ENCODE results near the gene DOCK3.

GRCh38 chr3:50737906-50738598 is 63.3 kb downstream of the DOCK3 start:
- TF ChIP-seq POLR2AphosphoS5 (IDR thresholded peaks at IDR 0.05; ENCODE audit: insufficient read depth, low read depth, low read length) (no peak), POLR2A (IDR thresholded peaks at IDR 0.05; ENCODE audit: low read depth, low read length) (no peak), CTCF (IDR thresholded peaks at IDR 0.05; ENCODE audit: extremely low read depth in 1 of 2, insufficient read depth in 1 of 2, low read depth in 1 of 2, low read length in 2 of 2) (no peak), MYC (IDR thresholded peaks at IDR 0.05; ENCODE audit: low read depth, low read length) (no peak), MAX (IDR thresholded peaks at IDR 0.05; ENCODE audit: insufficient read depth, insufficient read length) (no peak), JUN (IDR thresholded peaks at IDR 0.05; ENCODE audit: borderline replicate concordance, insufficient read depth, insufficient read length, low read depth) (no peak), FOS (IDR thresholded peaks at IDR 0.05; ENCODE audit: borderline replicate concordance, insufficient read depth, low read length) (no peak), EZH2 (IDR thresholded peaks at IDR 0.05; ENCODE audit: borderline replicate concordance, low read depth, low read length, severe bottlenecking) (no peak), GATA2 (IDR thresholded peaks at IDR 0.05; ENCODE audit: insufficient read depth, insufficient read length, low read depth, low read length) (no peak)

Measured in endothelial cell of umbilical vein (primary cell).